ENCODE results near the gene HDGFL1.

The HDGFL1 gene

GRCh38 chr6:22569281-22570184 lies at the start of gene HDGFL1:
TSS of gene HDGFL1 (plus strand) at chr6:22569566. CDS start at chr6:22569576, 10 bp downstream.
- H3K27me3 ChIP-seq (replicated peaks; ENCODE audit: control insufficient read depth, insufficient read depth, low read length), result no peaks in the 10 kb centered on the region
- no peak for TF ChIP-seq CTCF (IDR thresholded peaks at IDR 0.05; ENCODE audit: insufficient read depth, low read length, poor library complexity, severe bottlenecking)
- no peak for DNase-seq (ENCODE audit: extremely low read depth, insufficient read length)
- no peak within 1 kb of the TSS for H3K4me3 ChIP-seq (replicated peaks; ENCODE audit: low read depth, low read length)
- H3K36me3 ChIP-seq (ENCODE audit: control insufficient read depth, insufficient read depth, low read length), result no peaks in the 10 kb centered on the region

GRCh38 chr6:22521035-22521434 lies 48.3 kb upstream of the HDGFL1 start:
- Histone ChIP-seq H3K36me3 (ENCODE audit: control insufficient read depth, insufficient read depth, low read length) (no peaks in the 10 kb centered on the region), H3K4me3 (replicated peaks; ENCODE audit: low read depth, low read length) (no peak overlapping the region), H3K27me3 (replicated peaks; ENCODE audit: control insufficient read depth, insufficient read depth, low read length) (no peaks in the 10 kb centered on the region)
- DNase-seq (ENCODE audit: extremely low read depth, insufficient read length), result no peak
- no peak for TF ChIP-seq CTCF (IDR thresholded peaks at IDR 0.05; ENCODE audit: insufficient read depth, low read length, poor library complexity, severe bottlenecking)

- no peak for TF ChIP-seq CTCF (IDR thresholded peaks at IDR 0.05; ENCODE audit: insufficient read depth, low read length, poor library complexity, severe bottlenecking)
- no peaks in the 10 kb centered on the region for H3K27me3 ChIP-seq (replicated peaks; ENCODE audit: control insufficient read depth, insufficient read depth, low read length)
These were observed 42.6 kb upstream of the HDGFL1 start for GRCh38 chr6:22526736-22527135.

GRCh38 chr6:22529866-22530265 lies 39.5 kb upstream of the HDGFL1 start:
- Histone ChIP-seq H3K36me3 (ENCODE audit: control insufficient read depth, insufficient read depth, low read length) (no peaks in the 10 kb centered on the region), H3K4me3 (replicated peaks; ENCODE audit: low read depth, low read length) (no peak overlapping the region), H3K27me3 (replicated peaks; ENCODE audit: control insufficient read depth, insufficient read depth, low read length) (no peaks in the 10 kb centered on the region)
- DNase-seq (ENCODE audit: extremely low read depth, insufficient read length), result no peak
- TF ChIP-seq CTCF (IDR thresholded peaks at IDR 0.05; ENCODE audit: insufficient read depth, low read length, poor library complexity, severe bottlenecking), result no peak

More at GRCh38 chr6:22526736-22527135, 42.6 kb upstream of the HDGFL1 start:
- no peak for DNase-seq (ENCODE audit: extremely low read depth, insufficient read length)
- no peak overlapping the region for H3K4me3 ChIP-seq (replicated peaks; ENCODE audit: low read depth, low read length)
- H3K36me3 ChIP-seq (ENCODE audit: control insufficient read depth, insufficient read depth, low read length), result no peaks in the 10 kb centered on the region

- H3K36me3 ChIP-seq (ENCODE audit: control insufficient read depth, insufficient read depth, low read length), result no peaks in the 10 kb centered on the region
- H3K27me3 ChIP-seq (replicated peaks; ENCODE audit: control insufficient read depth, insufficient read depth, low read length), result no peaks in the 10 kb centered on the region
- TF ChIP-seq CTCF (IDR thresholded peaks at IDR 0.05; ENCODE audit: insufficient read depth, low read length, poor library complexity, severe bottlenecking), result no peak
- DNase-seq (ENCODE audit: extremely low read depth, insufficient read length), result no peak
- no peak overlapping the region for H3K4me3 ChIP-seq (replicated peaks; ENCODE audit: low read depth, low read length)
These were observed 38.9 kb upstream of the HDGFL1 start for GRCh38 chr6:22530506-22530905.

Measured in GM06990 (cell line).